T-helper 1 cell treated with Interleukin-12 subunit alpha and Interleukin-12 subunit beta and Interleukin-4 antibody, amounts not matched to agents 30 μg/mL and 1 μg/mL, for 36 hours (primary cell): ENCODE data around the gene DUS1L.

Experiments used
- H3K27ac Mint-ChIP-seq: one replicate; pipeline ENCODE4 v1.8.0; 2021; ENCODE audit warnings: mild to moderate bottlenecking, mixed read lengths
- H3K27me3 Mint-ChIP-seq: one replicate; pipeline ENCODE4 v1.8.0; 2021; ENCODE audit warnings: low read depth, mixed read lengths
- H3K36me3 Mint-ChIP-seq: one replicate; pipeline ENCODE4 v1.8.0; 2021; ENCODE audit warnings: low read depth, mixed read lengths
- H3K4me1 Mint-ChIP-seq: one replicate; pipeline ENCODE4 v1.8.0; 2021; ENCODE audit warnings: low read depth, mixed read lengths
- H3K4me3 Mint-ChIP-seq: one replicate; pipeline ENCODE4 v1.8.0; 2021; ENCODE audit warnings: mild to moderate bottlenecking, moderate library complexity, mixed read lengths
- H3K9me3 Mint-ChIP-seq: one replicate; pipeline ENCODE4 v1.8.0; 2021; ENCODE audit warnings: mixed read lengths

DUS1L gene

DNA sequence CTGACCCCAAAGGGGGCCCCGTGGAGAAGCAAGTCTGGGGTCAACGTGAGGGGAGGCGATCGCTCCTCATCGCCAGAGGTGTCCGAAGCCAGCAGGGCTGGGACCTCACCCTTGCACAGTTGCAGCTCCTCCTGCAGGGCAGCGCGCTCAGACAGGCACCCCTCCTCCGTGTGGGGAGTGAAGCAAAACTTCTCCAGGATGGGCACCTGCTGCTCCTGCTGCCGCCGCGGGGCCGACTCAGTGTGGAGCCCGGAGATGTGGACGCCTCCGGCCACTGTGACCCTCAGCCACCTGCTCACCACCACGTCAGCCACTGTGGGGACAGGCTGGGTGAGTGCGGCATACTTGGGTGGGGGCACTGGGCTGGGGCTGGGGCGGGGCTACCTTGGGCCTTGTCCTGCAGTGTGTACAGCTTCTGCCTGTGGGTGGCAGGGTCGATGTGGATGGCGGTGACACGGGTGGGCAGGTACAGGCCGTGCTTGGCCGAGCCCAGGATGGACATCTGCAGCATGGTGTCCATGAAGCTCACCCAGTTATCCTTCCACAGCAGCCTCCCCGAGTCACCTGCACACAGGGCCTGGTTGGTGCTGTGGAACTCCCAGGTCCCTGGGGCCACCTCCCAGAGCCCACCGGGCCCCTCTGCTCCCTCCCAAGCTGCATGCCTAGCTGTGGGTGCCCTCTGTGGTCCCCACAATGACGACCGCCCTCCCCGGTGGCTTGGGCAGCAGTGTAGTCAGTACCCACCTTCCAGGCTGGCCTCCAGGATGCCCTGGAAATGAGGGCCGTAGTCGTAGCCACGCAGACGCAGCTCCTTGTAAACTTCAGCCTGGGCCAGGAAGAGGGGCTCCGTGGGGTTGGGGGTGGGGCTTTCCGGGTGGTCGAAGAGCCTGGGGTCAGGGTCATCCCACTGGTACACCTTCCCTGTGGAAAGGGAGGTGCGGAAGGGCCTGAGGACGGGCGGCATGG lies 21.6 kb upstream of the DUS1L start:
- H3K36me3 Mint-ChIP-seq = peaks cover 4% of the 10 kb centered on the region
- H3K4me3 Mint-ChIP-seq = no peak overlapping the region
- no peaks in the 10 kb centered on the region for H3K27me3 Mint-ChIP-seq
- H3K27ac Mint-ChIP-seq = no peak overlapping the region
- H3K9me3 Mint-ChIP-seq = no peaks in the 10 kb centered on the region
- H3K4me1 Mint-ChIP-seq = no peaks in the 10 kb centered on the region

DNA sequence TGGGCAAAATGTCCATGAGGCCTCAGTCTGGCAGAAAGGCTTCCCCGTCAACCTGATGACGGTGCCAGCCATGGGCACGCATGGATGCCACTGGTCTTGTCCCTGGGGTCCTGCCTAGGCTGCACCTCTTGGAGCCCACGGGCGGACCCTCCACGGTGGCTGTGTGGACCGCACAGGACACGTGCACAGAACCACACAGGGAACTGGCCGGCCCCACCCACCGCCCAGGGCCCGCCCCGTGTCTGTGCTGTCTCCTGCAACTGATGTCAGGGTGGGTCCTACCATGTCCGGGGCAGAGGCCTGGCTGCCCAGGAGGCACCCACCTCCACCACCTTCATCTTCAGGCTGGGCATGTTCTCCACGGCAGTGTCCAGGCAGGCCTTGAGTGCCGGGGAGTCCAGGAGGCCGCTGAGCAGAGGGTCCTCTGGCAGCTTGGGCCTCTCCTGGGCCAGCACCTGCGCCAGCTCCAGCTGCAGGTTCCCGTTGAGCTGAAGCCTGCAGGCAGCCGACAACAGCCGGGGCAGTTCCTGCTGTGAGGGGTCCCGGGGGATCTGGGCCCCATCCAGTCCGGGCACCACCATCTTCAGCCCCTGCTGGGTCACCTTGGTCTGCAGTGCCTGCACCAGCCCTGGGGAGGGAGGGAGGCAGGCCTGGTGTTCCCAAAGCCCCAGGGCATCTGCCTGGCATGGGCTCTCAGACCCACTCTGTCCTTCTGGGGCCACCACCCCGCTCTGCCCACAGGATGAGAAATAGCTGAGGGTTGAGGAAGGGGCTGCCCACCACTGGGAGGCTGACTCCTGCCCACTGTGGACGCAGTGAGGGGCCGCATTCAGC lies 20.5 kb upstream of the DUS1L start:
- Mint-ChIP-seq H3K27ac (no peak overlapping the region), H3K27me3 (no peaks in the 10 kb centered on the region), H3K4me3 (no peak overlapping the region), H3K9me3 (no peaks in the 10 kb centered on the region), H3K4me1 (no peaks in the 10 kb centered on the region), H3K36me3 (peaks cover 4% of the 10 kb centered on the region)

DNA sequence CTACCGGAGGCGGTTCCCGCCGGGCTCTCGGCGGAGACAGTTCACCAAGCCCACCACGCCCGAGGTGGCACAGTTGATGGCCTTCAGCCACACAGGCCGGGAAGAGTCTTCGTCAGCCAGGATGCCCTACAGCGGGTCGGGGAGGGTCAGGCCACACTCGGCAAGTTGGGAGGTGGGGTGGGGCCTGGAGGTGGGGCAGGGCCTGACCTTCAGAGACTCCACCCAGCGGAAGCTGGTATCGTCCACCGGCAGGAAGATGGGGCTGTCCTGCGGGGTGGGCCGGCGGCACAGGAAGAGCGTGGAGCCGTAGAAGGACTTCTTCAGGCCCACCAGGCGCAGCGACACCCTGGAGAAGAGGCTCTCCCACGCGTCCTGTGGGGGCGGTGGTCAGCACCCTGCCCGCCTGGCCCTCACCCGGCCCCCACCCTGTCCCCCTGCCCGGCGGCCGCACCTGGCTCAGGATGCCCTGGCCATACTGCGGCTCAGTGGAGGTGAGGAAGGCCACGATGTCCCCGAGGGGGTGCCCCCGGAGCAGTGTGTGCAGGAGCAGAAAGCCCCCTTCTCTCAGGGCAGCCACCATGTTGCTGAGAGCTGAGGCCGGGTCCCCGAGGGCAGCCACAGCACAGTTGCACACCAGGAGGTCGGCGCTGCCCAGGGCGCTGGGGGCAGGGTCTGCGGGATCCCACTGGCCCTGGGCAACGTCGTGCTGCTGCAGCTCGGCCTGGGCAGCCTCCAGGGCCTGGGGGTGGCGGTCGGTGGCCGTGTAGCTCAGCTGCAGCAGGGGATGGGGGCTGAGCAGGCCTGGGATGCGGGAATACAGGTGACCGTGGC lies 19.6 kb upstream of the DUS1L start:
- H3K36me3 Mint-ChIP-seq = peaks cover 4% of the 10 kb centered on the region
- no peaks in the 10 kb centered on the region for H3K27me3 Mint-ChIP-seq
- H3K4me1 Mint-ChIP-seq = no peaks in the 10 kb centered on the region
- H3K27ac Mint-ChIP-seq = no peak overlapping the region
- no peaks in the 10 kb centered on the region for H3K9me3 Mint-ChIP-seq
- no peak overlapping the region for H3K4me3 Mint-ChIP-seq

DNA sequence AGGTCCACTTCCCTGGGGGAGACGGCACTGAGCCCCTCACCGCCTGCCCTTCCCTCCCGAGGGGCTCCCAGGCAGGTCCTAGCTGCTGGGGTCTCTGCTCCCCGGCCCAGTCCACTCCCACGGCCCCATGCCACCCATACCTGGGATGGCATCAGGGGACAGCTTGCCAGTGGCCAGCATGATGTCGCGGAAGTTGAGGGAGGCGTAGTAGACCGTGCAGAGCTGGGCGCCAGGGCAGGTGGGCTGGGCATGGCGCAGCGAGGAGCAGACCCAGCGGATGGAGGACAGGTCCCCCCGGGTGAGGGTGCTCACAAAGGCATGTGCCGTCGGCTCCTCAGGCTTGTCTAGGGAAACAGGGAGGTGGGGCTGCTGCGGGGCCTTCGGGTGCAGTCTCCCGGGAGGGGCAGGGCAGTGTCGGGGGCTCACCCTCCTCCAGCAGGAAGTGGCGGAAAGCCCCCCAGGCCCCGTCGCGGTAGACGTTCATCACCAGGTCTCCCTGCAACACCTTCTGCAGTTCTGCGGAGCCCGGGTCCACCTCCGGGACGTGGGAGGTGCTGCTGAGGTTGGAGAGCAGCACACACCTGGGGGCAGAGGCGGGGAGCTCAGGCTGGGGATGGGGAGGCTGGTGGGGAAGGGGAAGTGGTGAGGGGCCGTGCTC lies 18.9 kb upstream of the DUS1L start:
- H3K9me3 Mint-ChIP-seq = no peaks in the 10 kb centered on the region
- no peak overlapping the region for H3K27ac Mint-ChIP-seq
- no peaks in the 10 kb centered on the region for H3K4me1 Mint-ChIP-seq
- H3K27me3 Mint-ChIP-seq = no peaks in the 10 kb centered on the region
- no peak overlapping the region for H3K4me3 Mint-ChIP-seq
- H3K36me3 Mint-ChIP-seq = peaks cover 4% of the 10 kb centered on the region

DNA sequence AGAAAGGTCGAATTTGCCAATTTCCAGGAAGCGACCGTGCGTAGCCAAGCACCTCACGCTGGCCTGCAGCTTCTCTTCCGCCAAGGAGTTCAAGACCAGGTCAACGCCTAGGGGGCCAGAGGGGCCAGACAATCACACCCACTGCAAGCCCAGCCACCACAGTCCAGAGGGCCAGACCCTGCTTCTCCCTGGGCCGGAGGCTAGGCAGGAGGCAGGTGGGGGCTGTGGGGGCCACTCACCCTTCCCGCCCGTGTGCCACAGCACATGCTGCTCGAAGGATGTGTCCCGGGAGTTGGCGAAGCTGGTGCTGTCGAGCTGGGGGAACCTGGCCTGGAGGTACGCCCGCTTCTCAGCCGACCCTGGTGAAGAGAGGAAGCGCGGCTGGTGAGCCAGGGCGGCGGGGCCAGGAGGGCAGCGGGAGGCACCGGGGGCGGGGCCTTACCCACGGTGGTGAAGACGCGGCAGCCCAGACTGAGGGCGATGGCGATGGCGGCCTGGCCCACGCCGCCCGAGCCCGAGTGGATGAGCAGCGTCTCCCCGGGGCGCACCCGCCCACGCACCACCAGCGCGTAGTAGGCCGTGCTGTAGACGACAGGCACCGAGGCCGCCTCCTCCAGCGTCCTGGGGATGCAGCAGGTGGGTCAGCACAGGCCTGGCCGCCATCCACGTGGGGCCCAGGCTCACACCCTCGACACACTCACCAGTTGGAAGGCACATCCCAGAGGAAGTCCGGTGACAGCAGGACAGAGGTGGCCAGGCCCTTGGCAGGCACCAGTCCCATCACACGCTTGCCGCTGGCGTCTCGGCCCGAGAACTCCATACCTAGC lies 18.1 kb upstream of the DUS1L start:
- Mint-ChIP-seq H3K27ac (no peak overlapping the region), H3K4me3 (no peak overlapping the region), H3K4me1 (no peaks in the 10 kb centered on the region), H3K27me3 (no peaks in the 10 kb centered on the region), H3K9me3 (no peaks in the 10 kb centered on the region), H3K36me3 (peaks cover 4% of the 10 kb centered on the region)

DNA sequence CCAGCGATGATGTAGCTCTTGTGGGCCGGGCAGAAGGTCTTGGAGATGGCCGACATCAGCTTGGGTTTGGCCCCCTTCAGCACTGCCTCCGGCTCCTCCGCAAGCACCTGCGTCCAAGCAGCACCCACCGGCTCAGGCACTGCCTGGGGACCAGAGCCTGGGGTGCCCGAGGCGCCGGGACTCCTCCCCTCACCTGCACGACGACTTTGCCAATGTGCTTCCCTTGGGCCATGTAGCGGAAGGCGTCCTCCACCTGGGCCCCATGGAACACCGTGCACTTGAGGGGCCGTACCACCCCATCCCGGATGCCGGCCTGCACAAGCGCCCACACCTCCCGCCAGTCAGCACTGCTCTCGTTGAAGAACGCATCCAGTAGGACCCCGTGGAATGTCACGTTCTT lies 17.4 kb upstream of the DUS1L start:
- no peaks in the 10 kb centered on the region for H3K27me3 Mint-ChIP-seq
- no peak overlapping the region for H3K27ac Mint-ChIP-seq
- H3K36me3 Mint-ChIP-seq = peaks cover 3% of the 10 kb centered on the region
- H3K4me3 Mint-ChIP-seq = no peak overlapping the region
- no peaks in the 10 kb centered on the region for H3K9me3 Mint-ChIP-seq
- H3K4me1 Mint-ChIP-seq = no peaks in the 10 kb centered on the region

DNA sequence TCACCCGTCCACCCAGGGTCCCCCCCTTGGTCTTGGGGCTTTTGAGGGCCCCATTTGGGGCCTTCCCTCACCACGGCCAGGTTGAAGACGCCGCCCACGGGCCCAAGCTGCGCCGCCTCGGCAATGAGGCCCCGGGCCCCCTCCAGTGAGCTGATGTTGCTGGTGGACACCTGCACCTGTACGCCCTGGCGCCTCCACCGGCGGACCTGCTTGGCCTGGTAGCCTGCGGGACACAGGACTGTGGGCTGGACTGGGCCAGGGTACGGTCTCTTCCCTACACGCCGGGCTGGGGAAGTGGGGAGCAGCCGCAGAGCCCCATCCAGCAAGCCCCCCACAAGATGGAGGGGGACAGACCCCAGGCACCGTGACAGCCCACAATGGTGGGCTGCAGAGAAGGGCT lies 16.9 kb upstream of the DUS1L start:
- Mint-ChIP-seq H3K36me3 (peaks cover 3% of the 10 kb centered on the region), H3K4me1 (no peaks in the 10 kb centered on the region), H3K9me3 (no peaks in the 10 kb centered on the region), H3K27me3 (no peaks in the 10 kb centered on the region), H3K27ac (no peak overlapping the region), H3K4me3 (no peak overlapping the region)

DNA sequence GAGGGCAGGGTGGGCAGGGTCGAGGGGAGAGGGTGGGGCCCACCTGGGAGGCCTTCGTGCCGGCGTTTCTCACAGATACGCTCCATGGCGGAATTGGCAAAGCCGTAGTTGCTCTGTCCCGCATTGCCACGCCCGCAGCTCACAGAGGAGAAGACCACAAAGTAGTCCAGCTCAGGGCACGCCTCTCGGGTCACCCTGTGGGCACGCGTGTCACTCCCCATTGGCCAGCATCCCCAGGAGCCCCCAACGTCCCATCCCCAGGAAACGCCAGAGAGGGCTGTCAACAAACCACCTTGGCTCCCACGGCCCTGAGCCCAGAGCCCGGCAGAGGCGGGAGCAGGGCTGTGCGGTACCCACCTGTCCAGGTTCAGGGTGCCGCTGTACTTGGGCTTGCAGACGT lies 16.4 kb upstream of the DUS1L start:
- Mint-ChIP-seq H3K36me3 (peaks cover 3% of the 10 kb centered on the region), H3K27ac (no peak overlapping the region), H3K4me3 (no peak overlapping the region), H3K27me3 (no peaks in the 10 kb centered on the region), H3K9me3 (no peaks in the 10 kb centered on the region), H3K4me1 (no peaks in the 10 kb centered on the region)

DNA sequence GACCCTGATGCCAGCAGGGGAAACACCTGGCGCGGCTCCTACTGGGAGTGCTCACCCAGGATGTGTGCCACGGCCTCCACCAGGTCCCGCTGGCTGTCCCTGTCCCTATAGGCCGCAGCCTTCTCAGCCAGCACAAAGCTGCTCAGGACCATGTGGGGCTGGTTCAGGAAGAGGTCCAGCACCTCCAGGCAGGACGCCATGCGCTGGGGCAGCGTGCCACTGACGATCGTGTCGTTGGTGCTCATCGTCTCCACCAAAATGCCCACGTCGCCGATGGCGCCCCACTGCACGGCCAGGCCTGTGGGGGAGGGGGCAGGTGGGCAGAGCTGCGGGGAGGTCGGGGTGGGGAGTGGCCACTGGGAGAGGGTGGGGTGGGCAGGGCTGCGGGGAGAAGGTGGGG lies 15.9 kb upstream of the DUS1L start:
- no peaks in the 10 kb centered on the region for H3K4me1 Mint-ChIP-seq
- H3K36me3 Mint-ChIP-seq = peaks cover 3% of the 10 kb centered on the region
- H3K27ac Mint-ChIP-seq = no peak overlapping the region
- H3K4me3 Mint-ChIP-seq = no peak overlapping the region
- no peaks in the 10 kb centered on the region for H3K27me3 Mint-ChIP-seq
- H3K9me3 Mint-ChIP-seq = no peaks in the 10 kb centered on the region

DNA sequence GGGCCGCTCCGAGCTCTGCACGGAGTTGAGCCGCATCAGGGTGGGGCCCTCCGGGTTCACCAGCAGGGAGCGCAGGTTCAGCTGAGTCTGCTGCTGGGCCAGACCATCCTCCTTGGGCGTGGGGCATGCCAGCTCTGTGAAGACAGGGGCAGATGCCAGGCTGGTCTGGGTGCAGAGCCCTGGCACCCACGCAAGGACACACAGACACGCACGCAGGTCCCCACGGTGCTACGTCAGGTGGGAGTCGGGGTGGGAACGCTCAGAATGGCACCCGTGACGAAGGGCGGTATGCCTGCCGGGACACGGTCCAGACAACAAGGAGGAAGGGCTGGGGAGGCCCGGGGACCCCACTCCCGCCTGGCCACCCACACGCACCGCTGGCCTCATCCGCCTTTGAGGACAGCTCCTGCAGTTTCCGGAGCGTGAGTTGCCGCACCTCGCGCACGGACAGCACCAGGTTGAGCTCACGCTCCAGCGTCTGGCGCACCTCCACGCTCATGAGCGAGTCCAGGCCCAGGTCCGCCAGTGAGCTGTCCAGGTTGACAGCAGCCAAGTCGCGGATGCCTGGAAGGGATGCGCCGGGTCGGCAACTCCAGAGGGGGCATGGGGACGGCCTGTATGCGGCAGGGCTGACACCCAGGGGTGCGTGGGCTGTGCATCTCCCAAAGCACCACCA lies 15.3 kb upstream of the DUS1L start:
- Mint-ChIP-seq H3K36me3 (peaks cover 3% of the 10 kb centered on the region), H3K27ac (no peak overlapping the region)

DNA sequence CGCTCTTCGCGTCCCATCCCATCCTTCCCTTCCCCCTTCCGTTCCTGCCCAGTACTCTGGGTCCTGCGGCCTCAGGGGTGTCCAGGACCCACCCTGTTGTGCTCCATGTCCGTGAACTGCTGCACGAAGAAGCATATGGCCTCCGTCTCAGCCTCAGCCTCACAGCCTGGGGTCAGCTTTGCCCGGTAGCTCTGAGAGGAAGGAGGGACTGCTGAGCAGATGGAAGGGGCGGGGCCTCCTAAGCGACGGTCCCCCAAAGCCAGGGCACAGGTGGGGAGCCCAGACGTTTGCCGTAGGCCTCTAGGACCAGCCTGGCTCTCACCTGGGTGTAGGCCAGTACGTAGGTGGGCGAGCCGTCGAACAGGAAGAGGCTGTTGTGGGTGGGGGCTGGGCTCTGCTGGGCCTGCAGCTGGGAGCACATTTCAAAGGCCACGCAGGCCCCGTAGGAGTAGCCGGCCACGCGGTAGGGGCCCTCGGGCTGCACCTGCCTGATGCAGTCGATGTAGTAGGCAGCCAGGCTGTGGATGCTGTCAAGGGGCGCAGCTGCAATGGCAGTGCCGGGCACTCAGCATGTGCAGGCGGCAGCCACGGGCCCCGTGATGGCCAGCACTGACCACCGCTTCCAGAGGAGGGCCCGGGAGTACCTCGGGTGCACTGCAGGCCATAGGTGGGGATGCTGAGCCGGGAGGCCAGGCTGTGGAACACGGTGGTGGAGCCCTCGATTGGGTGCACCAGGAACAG lies 14.6 kb upstream of the DUS1L start:
- no peaks in the 10 kb centered on the region for H3K9me3 Mint-ChIP-seq
- H3K4me1 Mint-ChIP-seq = no peaks in the 10 kb centered on the region
- no peak overlapping the region for H3K27ac Mint-ChIP-seq
- no peaks in the 10 kb centered on the region for H3K27me3 Mint-ChIP-seq
- H3K36me3 Mint-ChIP-seq = peaks cover 3% of the 10 kb centered on the region
- no peak overlapping the region for H3K4me3 Mint-ChIP-seq

More for the DNA sequence above, 15.3 kb upstream of the DUS1L start:
- no peak overlapping the region for H3K4me3 Mint-ChIP-seq
- no peaks in the 10 kb centered on the region for H3K9me3 Mint-ChIP-seq
- no peaks in the 10 kb centered on the region for H3K27me3 Mint-ChIP-seq
- H3K4me1 Mint-ChIP-seq = no peaks in the 10 kb centered on the region

DNA sequence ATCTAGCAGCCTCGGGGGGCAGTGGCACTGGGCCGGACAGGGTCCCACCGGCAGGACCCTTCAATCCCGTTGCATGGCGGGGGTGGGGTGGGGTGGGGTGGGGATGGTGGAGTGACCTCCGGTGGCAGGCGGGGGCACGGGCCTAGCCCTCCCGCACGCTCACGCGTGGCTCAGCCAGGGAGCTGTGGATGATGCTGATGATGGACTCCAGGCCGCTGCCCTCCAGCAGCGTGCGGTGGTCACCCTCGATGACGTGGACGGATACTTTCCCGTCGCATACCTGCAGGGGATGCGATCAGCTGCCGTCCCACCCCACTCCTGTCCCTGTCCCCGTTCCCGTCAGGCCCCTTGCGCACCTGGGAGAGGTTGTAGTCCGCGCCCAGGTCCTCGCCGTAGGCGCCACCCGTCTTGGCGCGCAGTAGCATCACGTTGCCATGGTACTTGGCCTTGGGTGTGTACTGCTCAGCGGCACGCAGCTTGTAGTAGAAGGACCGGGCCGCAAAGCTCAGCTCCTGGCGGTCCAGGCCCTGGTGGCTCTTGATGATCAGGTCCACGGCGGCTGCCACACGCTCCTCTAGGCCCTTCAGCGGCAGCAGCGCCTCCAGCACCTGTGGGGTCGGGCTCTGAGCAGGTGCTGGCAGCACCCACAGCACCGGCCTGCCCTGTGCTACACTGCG lies 13.5 kb upstream of the DUS1L start:
- Mint-ChIP-seq H3K9me3 (no peaks in the 10 kb centered on the region), H3K36me3 (peaks cover 3% of the 10 kb centered on the region), H3K4me1 (no peaks in the 10 kb centered on the region), H3K27me3 (no peaks in the 10 kb centered on the region), H3K4me3 (no peak overlapping the region), H3K27ac (no peak overlapping the region)
